Loucy (cell line): Measurements from ENCODE around the gene BCKDK.

Experiments used
- H2AFZ ChIP-seq: fragments of 200-600 bp; sonication (generic); 2 replicates; pipeline ENCODE4 v1.6.0; 2016; ENCODE audit warnings: antibody characterized with exemption, mild to moderate bottlenecking, low read length, moderate library complexity
- H3F3A ChIP-seq: fragments of 200-600 bp; 2 replicates; pipeline ENCODE4 v1.6.0; 2016; ENCODE audit warnings: antibody characterized with exemption, low read depth, mild to moderate bottlenecking
- H3K27me3 ChIP-seq: fragments of 200-600 bp; sonication (generic); 2 replicates; pipeline ENCODE4 v1.6.1; 2014; ENCODE audit warnings: low read length, mild to moderate bottlenecking; ENCODE audit not compliant: insufficient read depth, poor library complexity, severe bottlenecking
- H3K36me3 ChIP-seq: fragments of 200-600 bp; sonication (generic); 2 replicates; pipeline ENCODE4 v1.6.1; 2016; ENCODE audit warnings: low read length; ENCODE audit not compliant: insufficient read depth
- H3K4me1 ChIP-seq: fragments of 200-600 bp; sonication (generic); 2 replicates; pipeline ENCODE4 v1.5.1; 2014; ENCODE audit warnings: low read length, mild to moderate bottlenecking; ENCODE audit not compliant: insufficient read depth, poor library complexity, severe bottlenecking
- H3K4me2 ChIP-seq: fragments of 200-600 bp; sonication (generic); 2 replicates; pipeline ENCODE4 v1.6.0; 2014; ENCODE audit warnings: antibody characterized with exemption, low read length, low read depth, mild to moderate bottlenecking; ENCODE audit not compliant: poor library complexity, severe bottlenecking
- H3K4me3 ChIP-seq: fragments of 200-600 bp; sonication (generic); 2 replicates; pipeline ENCODE4 v1.5.1; 2014; ENCODE audit warnings: low read length, mild to moderate bottlenecking, mixed read lengths; ENCODE audit not compliant: poor library complexity, severe bottlenecking
- H3K79me2 ChIP-seq: fragments of 200-600 bp; sonication (generic); 2 replicates; pipeline ENCODE4 v1.6.1; 2014; ENCODE audit warnings: low read length; ENCODE audit not compliant: insufficient read depth
- H3K9ac ChIP-seq: fragments of 200-600 bp; sonication (generic); 2 replicates; pipeline ENCODE4 v1.6.0; 2014; ENCODE audit warnings: mild to moderate bottlenecking, low read depth, low read length, moderate library complexity; ENCODE audit not compliant: poor library complexity, severe bottlenecking
- H3K9me2 ChIP-seq: fragments of 200-600 bp; sonication (generic); replicated peaks from 2 replicates; pipeline ENCODE4 v1.6.1; 2016; ENCODE audit warnings: low read depth, low read length, mixed read lengths
- H3K9me3 ChIP-seq: fragments of 200-600 bp; sonication (generic); 2 replicates; pipeline ENCODE4 v1.6.1; 2014; ENCODE audit warnings: mild to moderate bottlenecking, antibody characterized with exemption, low read length, low read depth; ENCODE audit not compliant: insufficient read depth
- H4K20me1 ChIP-seq: fragments of 200-600 bp; sonication (generic); 2 replicates; pipeline ENCODE4 v1.6.0; 2014; ENCODE audit warnings: antibody characterized with exemption, low read length, mild to moderate bottlenecking; ENCODE audit not compliant: insufficient read depth, poor library complexity, severe bottlenecking
- CTCF ChIP-seq: fragments of 200-600 bp; sonication (generic); conservative IDR thresholded peaks from 2 replicates; pipeline ENCODE4 v1.5.1; 2014; ENCODE audit warnings: mild to moderate bottlenecking, antibody characterized with exemption, low read length
- EZH2phosphoT487 ChIP-seq: fragments of 200-600 bp; IDR thresholded peaks from 2 replicates; pipeline ENCODE4 v1.6.1; 2018; ENCODE audit warnings: antibody characterized with exemption, mild to moderate bottlenecking, moderate library complexity, borderline replicate concordance

The BCKDK gene

GRCh38 chr16:31073142-31073969, 34.8 kb upstream of the BCKDK start:
- Histone ChIP-seq H3F3A (peaks cover 3% of the 10 kb centered on the region), H3K4me1 (peaks cover 27% of the 10 kb centered on the region), H3K4me2 (peak overlapping the region; percentile 97), H3K79me2 (peaks cover 70% of the 10 kb centered on the region), H3K36me3 (peaks cover 14% of the 10 kb centered on the region; the same call in 1 of the 2 replicates), H4K20me1 (peaks cover 36% of the 10 kb centered on the region), H3K9me2 (no peaks in the 10 kb centered on the region), H3K9me3 (no peaks in the 10 kb centered on the region), H2AFZ (peak overlapping the region; percentile 85), H3K9ac (peak overlapping the region; percentile 94), H3K27me3 (no peaks in the 10 kb centered on the region), H3K4me3 (peak overlapping the region; percentile 96)
- TF ChIP-seq EZH2phosphoT487 (no peak), CTCF (no peak)

DNA sequence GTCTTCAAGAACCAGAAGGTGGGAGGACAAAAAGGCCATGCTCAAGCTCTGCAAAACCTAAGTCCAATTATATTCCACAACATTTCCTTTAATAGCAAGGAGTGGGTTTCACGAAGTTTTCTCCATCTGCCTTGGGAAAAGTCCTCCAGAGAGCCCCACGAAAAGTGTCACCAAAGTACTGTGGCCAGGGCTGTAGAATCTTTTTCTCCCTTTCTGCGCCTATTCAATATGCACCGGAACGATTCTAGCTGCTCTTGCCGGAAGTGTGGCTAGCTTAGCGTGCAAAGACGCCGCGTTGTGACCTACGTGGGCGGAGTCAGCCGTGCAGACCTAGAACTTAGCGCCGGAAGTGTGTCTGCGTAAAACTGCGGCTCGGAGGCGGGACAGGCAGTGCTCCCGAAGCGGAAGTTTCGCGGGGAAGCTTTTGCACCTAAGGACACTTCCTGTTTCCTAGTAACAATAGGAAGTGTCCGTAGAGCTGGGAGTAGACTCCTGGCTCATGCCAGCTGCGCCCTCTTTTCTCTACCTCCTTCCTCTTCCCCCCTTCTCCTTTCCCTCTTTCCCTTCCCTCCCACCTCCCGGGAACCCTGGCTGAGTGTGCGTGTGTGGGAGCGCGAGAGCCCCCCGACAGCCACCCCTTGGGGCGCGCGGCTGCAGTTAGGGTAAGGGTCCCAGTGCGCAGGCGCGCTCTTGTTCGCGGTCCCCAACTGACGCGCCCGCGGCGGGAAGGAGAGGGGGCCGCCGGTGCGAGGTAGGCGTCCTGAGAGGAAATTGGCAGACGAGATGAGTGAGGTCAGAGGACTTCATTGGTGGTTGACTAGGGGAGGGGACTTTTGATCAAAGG, 34.0 kb upstream of the BCKDK start, which contains the start of the genes ZNF646 and ZNF668:
ZNF646 (plus strand) TSS at position 453 of the 844 bp plus-strand sequence. CDS start 1,903 bp downstream, outside the sequence.
ZNF668 (minus strand) TSS at position 271 of the 844 bp plus-strand sequence. CDS start 9,781 bp downstream, outside the sequence.
- Histone ChIP-seq H2AFZ (peak within 1 kb of the TSS; percentile 85), H3K4me2 (peak within 1 kb of the TSS; percentile 97), H3K27me3 (no peaks in the 10 kb centered on the region), H3K79me2 (peaks cover 70% of the 10 kb centered on the region), H3F3A (peaks cover 3% of the 10 kb centered on the region), H3K9me2 (no peaks in the 10 kb centered on the region), H3K9ac (peak within 1 kb of the TSS; percentile 94), H3K36me3 (peaks cover 15% of the 10 kb centered on the region; the same call in 1 of the 2 replicates), H3K4me1 (peaks cover 22% of the 10 kb centered on the region), H4K20me1 (peaks cover 36% of the 10 kb centered on the region), H3K9me3 (no peaks in the 10 kb centered on the region), H3K4me3 (peak within 1 kb of the TSS; percentile 96)
- TF ChIP-seq CTCF (no peak), EZH2phosphoT487 (no peak)

DNA sequence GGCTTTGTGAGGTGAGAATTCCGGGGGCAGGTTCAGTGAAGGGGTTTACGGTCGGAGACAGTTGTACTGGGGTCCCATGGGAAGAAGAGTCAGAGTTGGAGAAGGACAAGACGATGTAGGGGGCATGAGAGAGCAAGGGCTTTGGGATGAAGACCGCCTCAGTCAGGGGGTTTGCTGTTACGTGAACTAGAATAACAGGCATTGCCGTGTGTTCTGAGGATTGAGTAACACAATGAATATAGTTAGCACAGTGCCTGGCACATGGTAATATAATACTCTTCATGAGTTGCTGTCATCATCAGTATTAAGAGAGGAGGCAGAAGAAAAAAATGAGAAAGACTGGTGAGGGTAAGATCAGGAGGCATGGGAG, 33.4 kb upstream of the BCKDK start:
- Histone ChIP-seq H3K9ac (peak overlapping the region; percentile 80), H3K4me3 (peak overlapping the region; percentile 96), H3K4me2 (peak overlapping the region; percentile 77), H2AFZ (peak overlapping the region; percentile 8; the same call in 1 of the 2 replicates), H3K4me1 (peaks cover 21% of the 10 kb centered on the region), H3F3A (peaks cover 3% of the 10 kb centered on the region), H3K79me2 (peaks cover 69% of the 10 kb centered on the region), H3K36me3 (peaks cover 16% of the 10 kb centered on the region; the same call in 1 of the 2 replicates), H4K20me1 (peaks cover 42% of the 10 kb centered on the region), H3K9me3 (no peaks in the 10 kb centered on the region), H3K9me2 (no peaks in the 10 kb centered on the region), H3K27me3 (no peaks in the 10 kb centered on the region)
- TF ChIP-seq CTCF (0 out of 2 replicates have a peak, but pooled peaks have one; percentile 18), EZH2phosphoT487 (no peak)
